Esophagus squamous epithelium (tissue), 5 donors: ENCODE measurements around the gene DBNDD1. TPM values are rescaled to one million over a fixed set of nuclear protein-coding genes. Genes with fewer than 3 reads are reported as not detected.

Source experiments
- DNase-seq: peaks from one replicate; lab custom pipeline; 2025; lab: John Stamatoyannopoulos, UW
- H3K27ac ChIP-seq, 4 donors: fragments of 200-600 bp; sonication (generic); one replicate each; pipeline ENCODE4 v1.5.1; 2016 to 2019; ENCODE audit warnings: mild to moderate bottlenecking in 1 of 4
- H3K27me3 ChIP-seq, 4 donors: fragments of 200-600 bp; sonication (generic); 1 replicate in 3 of 4; 2 replicates in 1 of 4; pipeline versions ENCODE4 v1.5.1 to v1.6.0; 2017 to 2021; ENCODE audit warnings: antibody characterized with exemption in 1 of 4
- H3K36me3 ChIP-seq, 3 donors: fragments of 200-600 bp; sonication (generic); one replicate each; pipeline ENCODE4 v1.5.1; 2016 to 2019
- H3K4me1 ChIP-seq, 3 donors: fragments of 200-600 bp; sonication (generic); one replicate each; pipeline ENCODE4 v1.5.1; 2017 to 2019
- H3K4me3 ChIP-seq, 4 donors: fragments of 200-600 bp; sonication (generic); 1 replicate in 3 of 4; 2 replicates in 1 of 4; pipeline ENCODE4 v1.5.1; 2016 to 2019; ENCODE audit warnings: mild to moderate bottlenecking in 2 of 4, moderate library complexity in 1 of 4
- H3K9me3 ChIP-seq, 3 donors: fragments of 200-600 bp; sonication (generic); one replicate each; pipeline ENCODE4 v1.5.1; 2016 to 2019
- POLR2A ChIP-seq, 4 donors: fragments of 450-650 bp; IDR thresholded peaks; one replicate each; pipeline ENCODE4 v1.6.1; 2017; ENCODE audit warnings: antibody characterized with exemption in 4 of 4, mild to moderate bottlenecking in 4 of 4, moderate library complexity in 3 of 4
- WGBS, 2 donors: methylation state at CpG; one replicate each; pipeline ENCODE4 v1.1.5; 2018; 5-methylcytosine and 5-hydroxymethylcytosine counted together
- intact Hi-C: fragments of 100-400 bp; cut with DNase I; formaldehyde crosslinking; loops from one replicate; pipeline ENCODE4 v1.15.0; 2022
- total RNA-seq, 4 donors: library from RNA; depleted of rRNA; stranded (reverse); fragments of >200 nt; gene quantifications; one replicate each; pipeline ENCODE4 v1.1.0, GENCODE V29; 2016
- TF ChIP-seq, protein P1 (sequence below), 6 experiments: fragments of 450-650 bp in 4 of 6; fragments of 200-600 bp in 2 of 6; sonication (generic) in 2 of 6; IDR thresholded peaks; one replicate each; pipeline ENCODE4 v1.5.1; 2016 to 2019; ENCODE audit warnings: antibody characterized with exemption in 6 of 6, mild to moderate bottlenecking in 4 of 6, moderate library complexity in 4 of 6
- donor health status: DM: yes; HTN: yes; CAD: no.

DBNDD1 gene
- total RNA-seq, 4 donors from 2014 or later = 5.8 to 29.2 (median 12.7) TPM

DNA sequence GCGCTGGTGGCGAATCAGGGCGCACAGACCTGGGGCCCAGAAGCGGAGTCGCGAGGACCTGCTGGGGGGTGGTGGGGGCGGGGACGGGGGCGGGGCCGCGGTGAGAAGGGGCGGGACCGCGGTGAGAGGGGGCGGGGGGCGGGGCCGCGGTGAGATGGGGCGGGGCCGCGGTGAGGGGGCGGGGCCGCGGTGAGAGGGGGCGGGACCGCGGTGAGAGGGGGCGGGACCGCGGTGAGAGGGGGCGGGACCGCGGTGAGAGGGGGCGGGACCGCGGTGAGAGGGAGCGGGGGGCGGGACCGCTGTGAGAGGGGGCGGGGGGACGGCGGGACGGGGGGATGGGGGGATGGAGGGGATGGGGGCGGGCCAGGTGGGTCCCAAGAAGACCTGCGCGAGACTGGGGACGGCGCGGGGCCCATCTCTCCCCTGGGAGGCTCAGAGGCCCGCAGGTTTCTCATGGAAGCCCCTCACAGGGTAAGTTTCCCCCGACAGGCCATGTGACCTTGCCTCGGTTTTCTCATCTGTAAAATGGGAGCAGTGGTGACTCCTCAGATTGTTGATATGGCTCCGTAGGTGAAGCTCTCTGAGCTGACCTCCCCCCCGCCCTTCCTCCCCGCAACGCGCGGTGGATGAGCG lies 28.6 kb upstream of the DBNDD1 start:
- TF ChIP-seq, protein P1, sequence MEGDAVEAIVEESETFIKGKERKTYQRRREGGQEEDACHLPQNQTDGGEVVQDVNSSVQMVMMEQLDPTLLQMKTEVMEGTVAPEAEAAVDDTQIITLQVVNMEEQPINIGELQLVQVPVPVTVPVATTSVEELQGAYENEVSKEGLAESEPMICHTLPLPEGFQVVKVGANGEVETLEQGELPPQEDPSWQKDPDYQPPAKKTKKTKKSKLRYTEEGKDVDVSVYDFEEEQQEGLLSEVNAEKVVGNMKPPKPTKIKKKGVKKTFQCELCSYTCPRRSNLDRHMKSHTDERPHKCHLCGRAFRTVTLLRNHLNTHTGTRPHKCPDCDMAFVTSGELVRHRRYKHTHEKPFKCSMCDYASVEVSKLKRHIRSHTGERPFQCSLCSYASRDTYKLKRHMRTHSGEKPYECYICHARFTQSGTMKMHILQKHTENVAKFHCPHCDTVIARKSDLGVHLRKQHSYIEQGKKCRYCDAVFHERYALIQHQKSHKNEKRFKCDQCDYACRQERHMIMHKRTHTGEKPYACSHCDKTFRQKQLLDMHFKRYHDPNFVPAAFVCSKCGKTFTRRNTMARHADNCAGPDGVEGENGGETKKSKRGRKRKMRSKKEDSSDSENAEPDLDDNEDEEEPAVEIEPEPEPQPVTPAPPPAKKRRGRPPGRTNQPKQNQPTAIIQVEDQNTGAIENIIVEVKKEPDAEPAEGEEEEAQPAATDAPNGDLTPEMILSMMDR (IDR thresholded peaks at IDR 0.05) = no peak
- no peak for TF ChIP-seq POLR2A (IDR thresholded peaks at IDR 0.05)
- Histone ChIP-seq H3K4me1 (peaks cover 16 to 54% (median 22%) of the 10 kb centered on the region in 3 donors), H3K27me3 (peaks cover 0 to 16% (median 0%) of the 10 kb centered on the region in 4 donors), H3K4me3 (peak overlapping the region; percentile 40 to 69 (median 46)), H3K9me3 (no peaks in the 10 kb centered on the region), H3K36me3 (peaks cover 0 to 5% (median 0%) of the 10 kb centered on the region in 3 donors), H3K27ac (peak overlapping the region; percentile 55 to 85 (median 62))
- intact Hi-C loops = no loop called here
- DNase-seq = no peak
- WGBS, 2 donors = 33 to 50% methylated on average over 13 to 18 of the region's 59 CpGs

DNA sequence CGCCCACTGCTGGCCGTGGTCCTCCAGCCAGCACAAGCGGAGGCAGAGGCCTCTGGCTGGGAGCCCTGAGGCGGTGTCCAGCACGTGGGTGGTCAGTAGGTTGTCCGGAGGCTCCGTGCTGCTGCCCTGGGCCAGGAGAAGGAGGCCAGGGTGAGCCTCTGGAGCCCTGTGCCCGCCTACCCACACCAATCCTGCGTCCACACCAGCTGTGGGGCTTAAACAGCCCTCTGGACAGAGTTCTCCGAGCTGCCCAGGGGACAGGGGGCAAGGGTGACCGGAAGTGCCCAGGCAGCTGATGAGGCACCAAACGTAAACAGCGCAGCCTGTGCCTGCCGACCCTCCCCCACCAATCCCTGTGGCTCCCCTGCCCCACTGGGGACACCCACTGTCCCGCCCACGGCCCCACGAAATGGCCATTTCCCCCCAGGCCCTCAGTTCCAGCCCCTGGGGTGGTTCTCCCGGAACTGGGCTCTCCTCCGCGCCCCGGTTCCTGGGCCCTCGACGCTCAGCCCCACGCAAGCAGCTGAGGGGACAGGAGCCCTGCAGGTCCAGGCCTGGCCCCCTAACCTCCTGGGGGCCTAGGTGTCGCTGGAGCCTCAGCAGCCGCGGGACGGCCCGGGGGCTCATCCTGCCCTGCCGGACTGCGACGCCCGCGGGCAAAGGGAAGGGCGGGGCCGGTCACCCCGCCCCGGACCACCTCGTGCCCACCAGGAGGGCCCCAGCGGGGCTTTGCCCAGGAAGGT lies 27.9 kb upstream of the DBNDD1 start:
- intact Hi-C loops = no loop called here
- TF ChIP-seq POLR2A (IDR thresholded peaks at IDR 0.05) = no peak
- TF ChIP-seq, protein P1 (IDR thresholded peaks at IDR 0.05) = no peak
- H3K4me3 ChIP-seq = peak overlapping the region; percentile 40 to 69 (median 46)
- H3K36me3 ChIP-seq = peaks cover 0 to 12% (median 0%) of the 10 kb centered on the region in 3 donors
- H3K27me3 ChIP-seq = peaks cover 0 to 16% (median 0%) of the 10 kb centered on the region in 4 donors
- no peaks in the 10 kb centered on the region for H3K9me3 ChIP-seq
- H3K4me1 ChIP-seq = peaks cover 16 to 60% (median 22%) of the 10 kb centered on the region in 3 donors
- DNase-seq = no peak
- WGBS, 2 donors = 0% methylated on average over 2 of the region's 40 CpGs; no CpG with 5 or more reads in 1 of the 2 donors
- peak overlapping the region; percentile 55 to 85 (median 62) for H3K27ac ChIP-seq

DNA sequence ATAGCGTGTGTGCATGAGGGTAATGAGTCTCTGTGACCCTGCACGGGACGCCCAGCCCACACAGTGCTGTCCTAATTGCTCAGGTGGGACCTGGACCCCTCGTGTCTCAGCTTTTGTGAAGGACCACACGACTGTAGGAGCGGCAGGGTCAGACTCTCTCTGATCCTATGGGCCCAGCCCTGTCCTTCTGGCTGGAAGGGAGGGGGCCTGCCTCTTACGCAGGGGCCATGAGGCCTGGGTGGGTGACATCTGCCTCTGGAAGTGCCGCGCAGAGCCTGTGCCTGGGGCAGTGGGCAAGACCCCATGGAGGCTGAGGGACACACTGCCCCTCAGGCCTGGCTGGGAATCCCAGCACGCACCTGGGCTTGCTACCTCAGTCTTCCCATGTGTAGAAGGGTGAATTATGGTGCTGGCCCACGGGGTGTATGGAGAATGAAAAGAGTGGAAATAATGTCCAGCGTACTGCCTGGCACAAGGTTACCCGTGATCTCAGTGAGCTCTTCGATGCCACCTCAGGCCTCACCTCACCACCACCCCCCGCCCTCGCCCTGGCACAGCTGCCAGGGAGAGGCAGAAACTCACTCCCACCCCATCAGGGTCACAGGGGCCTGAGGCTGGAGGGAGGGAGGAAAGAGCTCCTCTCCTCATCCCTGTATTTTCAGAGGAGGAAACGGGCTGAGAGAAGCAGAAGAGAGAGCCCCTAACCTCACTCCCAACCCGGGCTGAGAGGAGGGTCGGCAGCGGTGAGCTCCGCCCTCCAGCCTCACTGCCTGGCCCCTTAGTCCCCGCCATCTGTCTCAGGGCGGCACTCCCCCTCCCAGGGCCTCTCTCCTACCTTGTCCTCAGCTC lies 27.1 kb upstream of the DBNDD1 start:
- H3K27me3 ChIP-seq = peaks cover 0 to 16% (median 0%) of the 10 kb centered on the region in 4 donors
- H3K36me3 ChIP-seq = peaks cover 0 to 12% (median 0%) of the 10 kb centered on the region in 3 donors
- TF ChIP-seq POLR2A (IDR thresholded peaks at IDR 0.05) = no peak
- intact Hi-C loops = no loop called here
- WGBS, 2 donors = 60 to 63% methylated on average over 10 to 12 of the region's 23 CpGs
- H3K27ac ChIP-seq = peak overlapping the region; percentile 55 to 85 (median 76)
- no peak for DNase-seq
- H3K4me3 ChIP-seq = peak overlapping the region; percentile 40 to 69 (median 46)
- H3K4me1 ChIP-seq = peaks cover 16 to 60% (median 22%) of the 10 kb centered on the region in 3 donors
- no peaks in the 10 kb centered on the region for H3K9me3 ChIP-seq

DNA sequence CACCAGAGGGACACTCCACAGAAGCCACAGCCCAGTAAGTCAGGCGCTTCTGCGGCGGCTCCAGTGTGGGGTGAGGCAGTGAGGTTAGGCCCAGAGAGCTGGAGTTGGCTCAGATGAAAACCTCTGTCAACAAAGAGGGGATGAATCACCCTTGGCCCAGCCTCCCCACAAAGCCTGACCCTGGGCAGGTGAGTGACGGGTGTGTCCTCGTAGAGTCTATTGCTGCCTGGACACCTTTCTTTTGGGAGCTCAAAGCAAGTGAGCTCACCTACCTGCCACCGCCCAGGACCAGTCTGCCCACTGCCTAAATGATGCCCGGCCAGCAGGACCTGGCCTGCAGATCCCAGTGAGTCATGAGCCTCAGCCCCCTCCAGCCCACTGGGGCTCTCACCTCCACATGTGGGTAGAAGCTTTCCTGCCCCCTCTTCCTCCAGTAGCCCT lies 24.9 kb upstream of the DBNDD1 start:
- DNase-seq = no peak

More for the DNA sequence above, 24.9 kb upstream of the DBNDD1 start:
- Histone ChIP-seq H3K27ac (peak overlapping the region; percentile 60 to 85 (median 82)), H3K9me3 (no peaks in the 10 kb centered on the region), H3K27me3 (peaks cover 0 to 16% (median 0%) of the 10 kb centered on the region in 4 donors), H3K4me1 (peaks cover 16 to 60% (median 22%) of the 10 kb centered on the region in 3 donors), H3K4me3 (no peak overlapping the region), H3K36me3 (peaks cover 0 to 31% (median 0%) of the 10 kb centered on the region in 3 donors)
- TF ChIP-seq, protein P1 (IDR thresholded peaks at IDR 0.05) = no peak
- TF ChIP-seq POLR2A (IDR thresholded peaks at IDR 0.05) = no peak
- intact Hi-C loops = no loop called here
- 20 to 43% methylated on average over 3 to 7 of the region's 7 CpGs for WGBS, 2 donors
